GM12875 (cell line): ENCODE data around the gene ANKMY1.

Experiments used
- H3K4me3 ChIP-seq: one replicate; pipeline ENCODE4 v1.5.1; 2011; ENCODE audit warnings: low read depth, low read length, control low read depth
- CTCF ChIP-seq: IDR thresholded peaks from 2 replicates; pipeline ENCODE4 v1.5.1; 2011; ENCODE audit warnings: low read depth, mild to moderate bottlenecking, control low read depth, inconsistent platforms, low read length, moderate library complexity, borderline replicate concordance; ENCODE audit not compliant: insufficient read depth

The ANKMY1 gene

DNA sequence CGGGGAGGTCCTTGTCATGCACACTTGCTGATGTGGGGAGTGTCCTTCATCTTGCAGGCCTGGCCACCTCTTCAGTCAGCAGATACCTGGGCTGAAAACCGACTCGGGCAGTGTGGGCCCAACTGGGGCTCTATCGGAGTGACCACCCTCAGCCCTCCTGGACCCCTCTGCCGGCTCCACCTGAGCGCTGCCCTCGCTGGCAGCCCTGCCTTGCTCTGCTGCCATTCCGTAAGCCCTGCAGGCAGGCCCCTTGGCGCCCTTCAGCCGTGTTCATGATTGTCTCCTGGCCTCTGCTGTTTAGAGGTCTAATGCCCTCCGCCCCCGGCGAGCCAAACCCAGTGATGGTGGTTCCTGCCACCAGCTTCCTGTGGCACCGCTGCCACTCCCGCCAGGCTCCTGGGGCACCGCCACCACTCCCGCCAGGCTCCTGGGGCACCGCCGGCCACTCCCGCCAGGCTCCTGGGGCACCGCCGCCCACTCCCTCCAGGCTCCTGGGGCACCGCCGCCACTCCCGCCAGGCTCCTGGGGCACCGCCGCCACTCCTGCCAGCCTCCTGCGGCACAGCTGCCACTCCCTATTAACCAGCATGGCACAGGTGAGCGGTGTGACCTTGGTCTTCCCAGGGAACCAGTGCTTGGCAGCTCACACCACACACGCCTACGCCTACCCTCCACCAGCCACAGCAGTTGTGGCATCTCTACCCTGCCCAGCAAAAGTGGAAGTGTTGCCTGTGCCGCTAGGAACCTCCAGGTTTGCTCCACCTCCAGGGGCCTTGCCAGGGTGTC lies 44.7 kb upstream of the ANKMY1 start:
- TF ChIP-seq CTCF, result no peak
- no peak overlapping the region for H3K4me3 ChIP-seq

DNA sequence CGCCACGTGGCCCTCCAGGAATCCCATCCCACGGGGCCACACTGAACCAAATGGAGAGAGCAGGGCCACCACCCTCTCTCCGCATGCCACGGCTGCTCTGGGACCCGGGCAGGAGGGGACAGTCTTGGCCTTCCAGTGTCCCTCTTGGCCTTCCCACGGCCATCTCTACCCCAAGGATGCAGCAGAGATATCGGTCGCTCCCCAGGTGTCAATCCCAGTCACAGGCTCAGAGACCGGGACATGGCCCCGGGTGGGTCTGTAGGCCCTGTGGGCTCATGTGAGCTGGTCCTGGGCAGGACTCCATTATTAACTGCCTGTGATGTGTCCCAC lies 44.0 kb upstream of the ANKMY1 start:
- H3K4me3 ChIP-seq, result no peak overlapping the region
- TF ChIP-seq CTCF, result no peak

DNA sequence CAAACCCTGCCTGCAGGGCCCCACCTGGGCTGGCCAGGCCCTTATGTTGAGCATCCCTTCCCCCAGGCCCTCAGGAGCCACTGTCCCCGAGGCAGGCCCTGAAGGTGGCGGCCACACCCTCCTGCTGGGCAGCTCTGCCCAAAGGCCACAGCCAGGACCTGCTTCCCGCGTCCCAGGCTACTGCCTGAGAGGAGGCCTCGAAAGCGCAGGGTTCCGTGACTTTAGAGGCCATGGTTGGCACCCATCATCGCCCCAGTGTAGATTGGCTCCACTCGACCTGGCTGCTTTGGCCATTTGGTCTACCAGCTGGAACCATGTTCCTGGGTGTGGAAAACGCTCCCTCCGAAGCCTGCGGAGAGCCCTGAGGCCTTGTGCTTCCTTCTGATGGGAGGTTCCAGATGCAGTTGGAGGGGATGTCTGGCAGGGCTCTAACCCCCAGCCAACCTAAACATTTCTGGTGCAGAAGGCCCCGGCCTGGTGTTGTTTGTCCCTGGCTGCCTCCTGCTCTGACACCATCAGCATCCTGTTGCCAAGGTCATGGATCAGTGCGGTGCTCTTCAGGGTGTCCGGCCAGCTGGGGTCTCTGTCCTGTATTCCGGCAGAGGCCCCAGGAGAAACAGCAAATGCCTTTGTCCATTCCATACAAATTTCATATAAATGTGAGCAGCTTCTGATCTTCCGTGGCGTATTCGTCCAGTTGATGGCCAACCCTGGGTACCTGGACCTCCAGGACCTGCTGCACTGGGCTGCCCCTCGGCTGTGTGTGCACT lies 43.5 kb upstream of the ANKMY1 start:
- no peak for TF ChIP-seq CTCF
- H3K4me3 ChIP-seq, result no peak overlapping the region

- no peak for TF ChIP-seq CTCF
- H3K4me3 ChIP-seq, result no peak overlapping the region
Observed at GRCh38 chr2:240600451-240600961, 42.7 kb upstream of the ANKMY1 start.

GRCh38 chr2:240599141-240599583 lies 41.4 kb upstream of the ANKMY1 start:
- TF ChIP-seq CTCF, result no peak
- H3K4me3 ChIP-seq, result no peak overlapping the region

- H3K4me3 ChIP-seq, result no peak overlapping the region
- TF ChIP-seq CTCF, result no peak
Observed at GRCh38 chr2:240598311-240598911, 40.6 kb upstream of the ANKMY1 start.
